Smooth muscle cell (in vitro differentiated cells): ENCODE measurements around the gene MAPK12. TPM values are rescaled to one million over a fixed set of nuclear protein-coding genes. Genes with fewer than 3 reads are reported as not detected.

ENCODE experiments used
- DNase-seq: peaks from one replicate; lab custom pipeline; 2025; ENCODE audit not compliant: unreplicated experiment; lab: John Stamatoyannopoulos, UW
- H2AFZ ChIP-seq: fragments of 200-600 bp; sonication (generic); 2 replicates; pipeline ENCODE4 v1.6.0; 2016; ENCODE audit warnings: antibody characterized with exemption, low read depth, mild to moderate bottlenecking
- H3F3A ChIP-seq: fragments of 200-600 bp; sonication (generic); 2 replicates; pipeline ENCODE4 v1.6.0; 2017; ENCODE audit warnings: antibody characterized with exemption, low read depth
- H3K27ac ChIP-seq: fragments of 200-600 bp; sonication (generic); 2 replicates; pipeline ENCODE4 v1.5.1; 2016; ENCODE audit warnings: low read depth, mild to moderate bottlenecking
- H3K27me3 ChIP-seq: fragments of 200-600 bp; sonication (generic); 2 replicates; pipeline ENCODE4 v1.6.1; 2016; ENCODE audit warnings: low read depth, mild to moderate bottlenecking
- H3K36me3 ChIP-seq: fragments of 200-600 bp; sonication (generic); 2 replicates; pipeline ENCODE4 v1.5.1; 2016; ENCODE audit warnings: low read depth
- H3K4me1 ChIP-seq: fragments of 200-600 bp; sonication (generic); 2 replicates; pipeline ENCODE4 v1.5.1; 2016; ENCODE audit warnings: low read depth
- H3K4me2 ChIP-seq: fragments of 200-600 bp; sonication (generic); 2 replicates; pipeline ENCODE4 v1.6.0; 2016; ENCODE audit warnings: mild to moderate bottlenecking
- H3K4me3 ChIP-seq: fragments of 200-600 bp; sonication (generic); 2 replicates; pipeline ENCODE4 v1.5.1; 2016; ENCODE audit warnings: mild to moderate bottlenecking
- H3K79me2 ChIP-seq: fragments of 200-600 bp; sonication (generic); 2 replicates; pipeline ENCODE4 v1.6.0; 2016; ENCODE audit warnings: low read depth, mild to moderate bottlenecking
- H3K9ac ChIP-seq: fragments of 200-600 bp; sonication (generic); 2 replicates; pipeline ENCODE4 v1.6.0; 2016; ENCODE audit warnings: low read depth
- H3K9me3 ChIP-seq: fragments of 200-600 bp; sonication (generic); replicated peaks from 2 replicates; pipeline ENCODE4 v1.5.1; 2016; ENCODE audit warnings: low read depth
- H4K20me1 ChIP-seq: fragments of 200-600 bp; sonication (generic); 2 replicates; pipeline ENCODE4 v1.6.0; 2016; ENCODE audit warnings: low read depth
- CTCF ChIP-seq: fragments of 200-600 bp; sonication (generic); IDR thresholded peaks from 2 replicates; pipeline ENCODE4 v1.5.1; 2017; ENCODE audit warnings: borderline replicate concordance, mild to moderate bottlenecking, antibody characterized with exemption; ENCODE audit not compliant: insufficient read depth, poor library complexity, severe bottlenecking
- WGBS: methylation state at CpG from one replicate; pipeline ENCODE4 v1.1.7; 2016; ENCODE audit warnings: low lambda C conversion rate; 5-methylcytosine and 5-hydroxymethylcytosine counted together
- polyA plus RNA-seq: library from polyadenylated mRNA; unstranded; fragments of >200 nt; fragmentation: Nextera tagmentation; extraction: Ambion mirVana; gene quantifications from 2 replicates; pipeline ENCODE4 v1.2.1, GENCODE V29; 2016
- total RNA-seq: library from RNA; depleted of rRNA; stranded (reverse); fragments of >200 nt; gene quantifications from 2 replicates; pipeline ENCODE4 v1.2.3, GENCODE V29; 2014

MAPK12 gene
- total and polyA plus RNA-seq, 2 experiments from 2014 or later, result 14.9 to 26.2 TPM

DNA sequence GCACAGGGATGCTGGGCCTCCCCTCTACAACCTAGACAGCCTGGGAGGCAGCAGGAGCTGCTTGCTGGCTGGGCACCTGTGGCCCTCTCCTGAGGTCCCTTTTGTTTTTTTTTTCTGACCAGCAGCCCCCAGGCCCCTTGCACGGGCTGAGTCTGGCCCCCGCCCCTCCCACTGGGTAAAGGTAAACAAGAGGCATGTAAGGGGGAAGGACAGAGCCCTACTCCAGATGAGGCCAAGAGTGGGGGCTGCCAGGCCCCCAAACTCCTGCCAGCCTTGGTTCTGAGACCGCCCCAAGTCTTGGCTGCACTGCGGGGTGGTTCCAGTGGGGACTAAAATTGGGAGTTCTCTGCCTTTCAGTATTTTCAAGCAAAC lies 36.8 kb upstream of the MAPK12 start:
- no peaks in the 10 kb centered on the region for H3K36me3 ChIP-seq
- H3K4me1 ChIP-seq, result peaks cover 44% of the 10 kb centered on the region
- H3K4me3 ChIP-seq, result no peak overlapping the region
- H3K27me3 ChIP-seq, result no peaks in the 10 kb centered on the region
- no peak for TF ChIP-seq CTCF
- 92% methylated on average over 4 of the region's 4 CpGs for WGBS
- no peak for DNase-seq
- H3K79me2 ChIP-seq, result peaks cover 98% of the 10 kb centered on the region
- peak overlapping the region; percentile 72 for H3K27ac ChIP-seq
- H2AFZ ChIP-seq, result no peak overlapping the region
- peaks cover 100% of the 10 kb centered on the region for H4K20me1 ChIP-seq
- no peak overlapping the region for H3K9ac ChIP-seq
- H3K4me2 ChIP-seq, result no peak overlapping the region
- peaks cover 16% of the 10 kb centered on the region for H3F3A ChIP-seq
- no peaks in the 10 kb centered on the region for H3K9me3 ChIP-seq

DNA sequence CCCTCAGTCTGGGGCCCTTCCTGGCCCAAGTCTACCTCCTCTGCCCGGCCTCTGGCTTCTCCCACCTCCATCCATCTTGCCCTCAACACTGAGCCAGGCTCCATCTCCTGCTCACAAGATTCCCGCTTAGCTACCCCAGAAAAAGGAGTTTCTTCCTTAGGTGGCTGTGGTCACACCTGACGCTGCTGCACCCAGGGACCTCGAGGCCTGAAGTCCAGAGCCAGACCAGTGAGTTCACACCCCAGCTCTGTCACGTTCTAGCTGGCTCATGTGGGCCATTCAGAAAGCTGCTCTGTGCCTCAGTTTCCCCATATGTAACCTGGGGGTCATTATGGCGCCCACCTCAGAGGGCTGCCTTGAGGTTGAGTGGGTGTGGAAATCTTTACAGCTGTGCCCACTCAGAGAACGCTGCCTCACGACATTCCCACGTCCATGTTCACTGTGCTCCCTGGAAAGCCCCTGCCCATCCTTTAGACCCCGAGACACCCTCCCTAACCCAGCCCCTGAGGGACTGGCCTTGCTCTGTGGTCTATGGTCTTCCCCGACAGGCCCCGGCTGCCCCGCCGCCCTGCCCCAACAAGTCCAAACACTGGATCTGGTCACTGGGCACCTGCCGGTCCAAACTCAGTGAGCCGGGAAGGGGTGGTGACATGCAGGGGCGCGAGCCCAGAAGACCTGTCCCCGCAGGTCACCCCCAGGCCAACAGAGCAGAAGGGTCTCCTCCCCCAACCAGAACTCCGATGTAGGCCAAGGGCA lies 36.2 kb upstream of the MAPK12 start:
- peak overlapping the region; percentile 39 for H3K4me2 ChIP-seq
- H4K20me1 ChIP-seq, result peaks cover 100% of the 10 kb centered on the region
- peaks cover 10% of the 10 kb centered on the region for H3F3A ChIP-seq
- H3K9ac ChIP-seq, result no peak overlapping the region
- peaks cover 98% of the 10 kb centered on the region for H3K79me2 ChIP-seq
- WGBS, result 91% methylated on average over 20 of the region's 20 CpGs
- H3K9me3 ChIP-seq, result no peaks in the 10 kb centered on the region
- no peak overlapping the region for H2AFZ ChIP-seq
- H3K4me1 ChIP-seq, result peaks cover 46% of the 10 kb centered on the region
- TF ChIP-seq CTCF, result no peak
- no peak overlapping the region for H3K4me3 ChIP-seq
- no peaks in the 10 kb centered on the region for H3K36me3 ChIP-seq
- H3K27ac ChIP-seq, result peak overlapping the region; percentile 72
- no peak for DNase-seq
- H3K27me3 ChIP-seq, result no peaks in the 10 kb centered on the region

DNA sequence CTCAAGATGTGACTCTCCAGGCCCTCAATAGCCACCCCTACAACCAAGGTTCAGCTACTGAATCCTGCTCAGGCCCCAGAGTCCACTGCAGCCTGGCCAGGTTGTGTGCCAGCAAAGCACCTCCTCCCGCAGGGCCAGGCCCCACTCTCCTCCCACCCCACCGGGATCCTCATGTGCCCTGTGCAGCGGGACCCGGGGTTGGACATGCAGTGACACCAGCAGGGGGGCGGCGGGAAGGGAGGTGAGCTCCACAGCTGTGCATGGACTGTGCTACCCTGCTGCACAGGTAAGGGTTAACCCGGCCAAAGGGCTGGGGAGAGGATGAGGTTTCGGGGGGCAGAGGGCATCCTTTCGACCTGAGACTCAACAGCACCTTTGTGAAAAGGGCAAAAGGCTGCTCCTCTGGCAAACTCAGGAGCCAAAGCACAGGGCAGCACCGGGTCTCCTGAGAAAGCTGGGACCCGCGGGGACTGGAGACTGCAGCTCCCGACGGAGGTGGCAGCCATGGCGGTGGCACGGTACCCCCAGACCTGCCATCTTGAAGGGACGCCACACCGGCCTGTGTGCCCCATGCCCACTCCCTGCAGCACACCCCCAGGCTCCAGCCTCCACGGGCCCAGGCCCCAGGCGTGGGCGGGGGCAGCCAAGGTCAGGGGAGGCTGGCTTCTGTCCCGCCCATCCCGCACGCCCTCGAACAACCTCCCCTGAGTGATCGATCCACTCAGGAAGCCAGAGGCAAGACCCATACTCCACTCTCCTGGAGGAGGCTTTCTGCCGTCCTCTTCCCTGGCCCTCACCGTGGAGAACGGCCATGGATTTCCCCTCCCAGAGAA lies 35.4 kb upstream of the MAPK12 start:
- WGBS, result 93% methylated on average over 25 of the region's 29 CpGs

More for the DNA sequence above, 35.4 kb upstream of the MAPK12 start:
- Histone ChIP-seq H2AFZ (no peak overlapping the region), H4K20me1 (peaks cover 100% of the 10 kb centered on the region), H3K4me2 (peak overlapping the region; percentile 39), H3K27me3 (no peaks in the 10 kb centered on the region), H3F3A (peaks cover 10% of the 10 kb centered on the region), H3K4me1 (peaks cover 45% of the 10 kb centered on the region), H3K4me3 (no peak overlapping the region), H3K79me2 (peaks cover 98% of the 10 kb centered on the region), H3K27ac (peak overlapping the region; percentile 72), H3K36me3 (no peaks in the 10 kb centered on the region), H3K9me3 (no peaks in the 10 kb centered on the region), H3K9ac (no peak overlapping the region)
- DNase-seq, result no peak
- TF ChIP-seq CTCF, result no peak
